B cell (primary cell): ENCODE measurements around the gene FKBP14. TPM values are rescaled to one million over a fixed set of nuclear protein-coding genes. Genes with fewer than 3 reads are reported as not detected.

Experiments used
- ATAC-seq: fragments of 200-7000 bp; cut with Tn5 transposase; one replicate; pipeline ENCODE4 v1.10.0; 2021; ENCODE audit warnings: low read depth, mild to moderate bottlenecking, moderate number of reproducible peaks, moderate library complexity
- CTCF ChIA-PET: fragments of 350-600 bp; sonication (Branson Sonifier 250); formaldehyde crosslinking; loops from one replicate; lab custom pipeline; 2021; ENCODE audit warnings: antibody characterized with exemption, inconsistent platforms; lab: Charles Lee
- POLR2A ChIA-PET: fragments of 350-600 bp; sonication (Branson Sonifier 250); formaldehyde crosslinking; loops from one replicate; lab custom pipeline; 2021; ENCODE audit warnings: antibody characterized with exemption; lab: Charles Lee
- DNase-seq: peaks from one replicate; pipeline ENCODE4 v3.0.0; 2013
- H2AFZ ChIP-seq: 2 replicates; pipeline ENCODE4 v1.6.1; 2012; ENCODE audit warnings: mild to moderate bottlenecking, low read depth, low read length; ENCODE audit not compliant: insufficient read depth, poor library complexity, severe bottlenecking
- H3K27ac ChIP-seq, 2 donors: 1 replicate in 1 of 2; 2 replicates in 1 of 2; pipeline ENCODE4 v1.5.1; 2012 to 2013; ENCODE audit warnings: low read length in 2 of 2, mild to moderate bottlenecking in 2 of 2, moderate library complexity in 1 of 2
- H3K27me3 ChIP-seq, 4 experiments: fragments of 200-600 bp in 1 of 4; sonication (generic) in 1 of 4; replicated peaks in 1 of 4; 1 replicate in 2 of 4; 2 replicates in 2 of 4; pipeline versions ENCODE4 v1.6.1 to v1.7.0; 2013 to 2016; ENCODE audit warnings: low read length in 3 of 4, mild to moderate bottlenecking in 2 of 4, mixed read lengths in 1 of 4, moderate library complexity in 1 of 4; ENCODE audit not compliant: insufficient read depth in 4 of 4, control insufficient read depth in 3 of 4; ENCODE audit errors: control extremely low read depth in 1 of 4
- H3K36me3 ChIP-seq, 2 experiments: replicated peaks in 1 of 2; 1 replicate in 1 of 2; 2 replicates in 1 of 2; pipeline versions ENCODE4 v1.6.1 to v1.7.1; 2013; ENCODE audit warnings: low read length in 1 of 2; ENCODE audit not compliant: insufficient read depth in 2 of 2, control insufficient read depth in 1 of 2; ENCODE audit errors: control extremely low read depth in 1 of 2, extremely low read depth in 1 of 2
- H3K4me1 ChIP-seq, 2 donors: fragments of 200-600 bp in 1 of 2; sonication (generic) in 1 of 2; 1 replicate in 1 of 2; 2 replicates in 1 of 2; pipeline versions ENCODE4 v1.5.1 to v1.6.1; 2013 to 2017; ENCODE audit warnings: low read length in 2 of 2; ENCODE audit not compliant: control insufficient read depth in 2 of 2, insufficient read depth in 2 of 2
- H3K4me2 ChIP-seq: replicated peaks from 2 replicates; pipeline ENCODE3; 2012; ENCODE audit warnings: mild to moderate bottlenecking, low read depth, low read length; ENCODE audit not compliant: poor library complexity, severe bottlenecking
- H3K4me3 ChIP-seq, 5 experiments: fragments of 200-600 bp in 1 of 5; sonication (generic) in 1 of 5; 1 replicate in 3 of 5; 2 replicates in 2 of 5; pipeline versions ENCODE4 v1.5.1 to v1.7.0; 2011 to 2016; ENCODE audit warnings: low read length in 4 of 5, mild to moderate bottlenecking in 4 of 5, low read depth in 2 of 5, control low read depth in 1 of 5, moderate library complexity in 1 of 5; ENCODE audit not compliant: insufficient read depth in 1 of 5; ENCODE audit errors: control extremely low read depth in 1 of 5, extremely low read depth in 1 of 5
- H3K79me2 ChIP-seq: fragments of 200-600 bp; sonication (generic); one replicate; pipeline ENCODE4 v1.6.0; 2016; ENCODE audit warnings: low read length; ENCODE audit not compliant: control insufficient read depth, insufficient read depth
- H3K9ac ChIP-seq: fragments of 200-600 bp; sonication (generic); 2 replicates; pipeline ENCODE4 v1.6.1; 2017; ENCODE audit warnings: mild to moderate bottlenecking, low read length, moderate library complexity
- H3K9me3 ChIP-seq, 3 donors: one replicate each; pipeline versions ENCODE4 v1.6.1 to v1.7.1; 2013; ENCODE audit warnings: low read length in 2 of 3; ENCODE audit not compliant: control insufficient read depth in 2 of 3, insufficient read depth in 1 of 3; ENCODE audit errors: control extremely low read depth in 1 of 3
- H4K20me1 ChIP-seq: 2 replicates; pipeline ENCODE4 v1.6.0; 2012; ENCODE audit warnings: mild to moderate bottlenecking, low read length; ENCODE audit not compliant: insufficient read depth, control insufficient read depth, poor library complexity, severe bottlenecking
- H3K27ac Mint-ChIP-seq: one replicate; pipeline ENCODE4 v1.8.0; 2021; ENCODE audit warnings: mixed read lengths
- H3K27me3 Mint-ChIP-seq: one replicate; pipeline ENCODE4 v1.8.0; 2021; ENCODE audit warnings: mixed read lengths
- H3K4me1 Mint-ChIP-seq: one replicate; pipeline ENCODE4 v1.8.0; 2021; ENCODE audit warnings: mixed read lengths
- H3K4me3 Mint-ChIP-seq: one replicate; pipeline ENCODE4 v1.8.0; 2021; ENCODE audit warnings: mixed read lengths
- H3K9me3 Mint-ChIP-seq: one replicate; pipeline ENCODE4 v1.8.0; 2022; ENCODE audit warnings: mixed read lengths; ENCODE audit not compliant: insufficient read depth
- CTCF ChIP-seq: fragments of 200-600 bp; IDR thresholded peaks from one replicate; pipeline ENCODE4 v1.8.0; 2022; ENCODE audit warnings: antibody characterized with exemption, mild to moderate bottlenecking
- EZH2 ChIP-seq: IDR thresholded peaks from 2 replicates; pipeline ENCODE4 v1.6.1; 2012; ENCODE audit warnings: borderline replicate concordance, low read depth, mild to moderate bottlenecking, moderate library complexity, low read length; ENCODE audit not compliant: insufficient read depth, poor library complexity, severe bottlenecking
- WGBS: methylation state at CpG from one replicate; pipeline ENCODE4 v1.1.5; 2013; ENCODE audit warnings: missing lambda C conversion rate; ENCODE audit not compliant: insufficient coverage; 5-methylcytosine and 5-hydroxymethylcytosine counted together
- intact Hi-C: fragments of 100-400 bp; cut with micrococcal nuclease; formaldehyde crosslinking; loops from one replicate; pipeline ENCODE4 v1.10.0; 2022
- polyA plus RNA-seq: library from polyadenylated mRNA; depleted of rRNA; stranded (reverse); fragments of >200 nt; gene quantifications from 2 replicates; pipeline ENCODE4 v1.2.3, GENCODE V29; 2012
- total RNA-seq, 2 donors: library from RNA; stranded (reverse); fragments of 120-200 nt in 1 of 2; gene quantifications; 1 replicate in 1 of 2; 2 replicates in 1 of 2; pipeline versions ENCODE4 v1.2.3 to v1.2.4, GENCODE V29; 2013 to 2022

FKBP14 gene
- total and polyA plus RNA-seq, 2 donors (not counting 1 experiment from before 2014, with no cell fraction given) = 2.8 to 4.2 TPM

DNA sequence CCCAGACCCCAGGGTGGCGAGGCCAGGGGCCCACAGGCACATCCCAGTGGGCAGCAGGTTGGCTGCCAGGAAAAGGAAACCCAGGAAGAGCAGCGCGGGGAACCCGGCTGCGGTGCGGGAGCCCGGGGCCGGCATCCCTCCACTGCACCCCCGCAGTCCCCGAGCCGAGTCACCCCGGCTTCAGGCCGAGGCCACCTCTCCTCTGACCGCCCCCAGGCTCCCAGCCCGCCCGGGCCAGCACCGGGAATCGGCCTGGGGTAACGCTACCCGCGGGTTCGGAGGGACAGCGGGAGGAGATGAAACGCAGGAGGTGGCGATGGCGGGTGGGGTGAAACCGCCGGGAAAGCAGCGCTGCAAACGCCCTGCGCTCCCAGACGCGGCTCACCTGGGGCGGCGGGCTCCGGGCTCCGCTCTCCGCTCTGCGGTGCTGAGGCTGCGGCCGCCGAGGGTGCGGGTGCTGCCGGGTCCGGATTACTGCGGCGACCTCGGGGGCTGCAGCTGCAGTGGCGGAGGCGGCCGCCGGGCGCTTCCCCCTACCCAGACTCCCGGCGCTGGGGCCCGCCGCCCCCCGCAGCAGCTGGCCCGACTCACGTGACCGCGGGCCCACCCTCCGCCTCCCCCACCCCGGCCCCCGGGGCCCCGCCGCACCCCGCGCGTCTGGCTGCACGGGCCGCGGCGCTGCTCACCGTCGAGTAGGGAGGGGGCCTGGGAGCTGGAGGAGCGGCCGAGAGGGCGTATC lies 37.1 kb downstream of the FKBP14 start, which contains the start of gene SCRN1:
Gene SCRN1 (minus strand): TSS at position 545 of the 739 bp plus-strand sequence. CDS start 20,734 bp downstream, outside the sequence.
- H4K20me1 ChIP-seq = no peaks in the 10 kb centered on the region
- H3K27me3 ChIP-seq = peaks cover 0 to 18% (median 0%) of the 10 kb centered on the region in 4 experiments
- peaks cover 32% of the 10 kb centered on the region for H3K79me2 ChIP-seq
- POLR2A ChIA-PET = interaction anchor here (0.6 to 2.6 kb wide), 2 partner anchors 38 to 343 kb away, joined by 3 to 17 read pairs; partner anchors contain the start of genes FKBP14 and PLEKHA8
- H3K4me2 ChIP-seq = peak within 1 kb of the TSS; percentile 92
- peaks cover 0 to 16% (median 15%) of the 10 kb centered on the region in 3 donors for H3K9me3 ChIP-seq
- H2AFZ ChIP-seq = peak within 1 kb of the TSS; percentile 92
- H3K4me3 Mint-ChIP-seq = peak within 1 kb of the TSS; percentile 94
- peak within 1 kb of the TSS; percentile 66 to 82 for H3K27ac ChIP-seq
- H3K4me1 ChIP-seq = peaks cover 32 to 39% of the 10 kb centered on the region in 2 donors
- DNase-seq (peak; percentile 73), ATAC-seq (peak; percentile 55)
- H3K27me3 Mint-ChIP-seq = no peaks in the 10 kb centered on the region
- no peaks in the 10 kb centered on the region for H3K36me3 ChIP-seq
- peaks cover 39% of the 10 kb centered on the region for H3K4me1 Mint-ChIP-seq
- H3K9ac ChIP-seq = peak within 1 kb of the TSS; percentile 90
- no peak for TF ChIP-seq EZH2
- TF ChIP-seq CTCF = no peak
- WGBS = under 1% methylated on average over 67 of the region's 79 CpGs
- H3K4me3 ChIP-seq = peak within 1 kb of the TSS; percentile 42 to 96 (median 89)
- intact Hi-C loops = loop anchor here (1.0 to 2.0 kb wide), 2 partner anchors 37 to 73 kb away; partner anchors contain the start of gene FKBP14
- H3K27ac Mint-ChIP-seq = peak within 1 kb of the TSS; percentile 97
- H3K9me3 Mint-ChIP-seq = no peaks in the 10 kb centered on the region
- CTCF ChIA-PET = no interaction called here
